ENCODE measurements around the gene YAF2.
A peak's percentile ranks its signal among the peaks of the same experiment; 100 is the strongest.
"Not testable (repeated sequence)": the region's sequence is repeated elsewhere in the genome, so short reads cannot be mapped to it uniquely, and the experiment has no call there.

The YAF2 gene

DNA sequence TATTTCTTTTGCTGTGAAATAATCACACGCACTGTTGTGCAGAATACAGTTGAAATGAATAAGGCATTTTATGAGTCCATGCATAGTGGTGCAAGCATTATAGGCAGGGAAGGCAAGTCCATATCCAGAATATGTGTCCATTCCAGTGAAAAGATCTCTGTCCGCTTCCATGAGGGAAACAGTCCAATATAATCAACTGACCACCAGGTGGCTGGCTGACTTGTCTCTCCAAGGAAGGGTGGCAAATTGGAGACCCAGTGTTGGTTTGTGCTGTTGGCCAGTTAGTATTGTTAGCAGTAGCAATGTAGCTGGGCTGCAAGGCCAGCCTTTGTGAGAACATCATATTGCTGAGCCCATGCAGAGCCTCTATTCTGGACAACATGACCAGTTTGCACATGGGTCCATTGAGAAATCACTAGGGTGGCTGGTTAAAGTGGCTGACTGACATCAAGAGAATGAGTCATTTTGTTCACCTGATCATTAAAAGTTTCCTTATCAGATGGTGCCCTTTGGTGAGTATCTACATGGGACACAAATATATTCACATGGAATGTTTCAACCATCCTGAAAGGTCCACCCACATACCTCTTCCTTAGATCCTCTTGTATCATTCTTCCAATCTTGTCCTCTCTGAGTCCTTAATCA, 17.3 kb upstream of the YAF2 start:
- no peak for DNase-seq (ENCODE audit: low spot score)

DNA sequence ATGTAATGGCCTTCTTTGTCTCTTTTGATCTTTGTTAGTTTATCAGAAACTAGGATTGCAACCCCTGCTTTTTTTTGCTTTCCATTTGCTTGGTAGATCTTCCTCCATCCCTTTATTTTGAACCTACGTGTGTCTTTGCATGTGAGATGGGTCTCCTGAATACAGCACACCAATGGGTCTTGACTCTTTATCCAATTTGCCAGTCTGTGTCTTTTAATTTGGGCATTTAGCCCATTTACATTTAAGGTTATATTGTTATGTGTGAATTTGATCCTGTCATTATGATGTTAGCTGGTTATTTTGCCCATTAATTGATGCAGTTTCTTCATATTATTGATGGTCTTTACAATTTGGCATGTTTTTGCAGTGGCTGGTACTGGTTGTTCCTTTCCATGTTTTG, 14.6 kb upstream of the YAF2 start:
- DNase-seq (ENCODE audit: low spot score), result not testable (repeated sequence)

- DNase-seq (ENCODE audit: low spot score), result not testable (repeated sequence)
Observed at GRCh38 chr12:42249033-42249432, 11.0 kb upstream of the YAF2 start.

- no peak for DNase-seq (ENCODE audit: low spot score)
Observed at GRCh38 chr12:42240131-42240750, 2.2 kb upstream of the YAF2 start.

DNA sequence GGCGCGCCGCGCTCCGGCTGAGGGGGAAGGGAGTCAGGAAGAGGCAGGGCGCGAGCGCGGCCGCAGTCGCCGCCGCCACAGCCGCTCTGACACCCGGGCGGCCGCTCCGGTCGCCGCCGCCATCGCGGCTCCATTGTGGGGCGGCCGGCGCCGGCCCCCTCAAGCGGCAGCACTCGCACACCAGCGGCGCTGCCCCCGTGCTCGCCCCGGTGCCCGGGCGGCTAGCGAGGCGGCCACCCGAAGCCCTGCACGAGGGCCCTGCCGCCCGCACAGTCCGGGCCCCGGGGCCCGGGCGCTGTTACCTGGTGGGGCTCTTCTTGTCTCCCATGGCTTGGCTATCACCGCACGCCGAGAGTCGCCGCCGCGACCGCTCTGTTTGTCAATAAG, 202 bp downstream of the YAF2 start:
- DNase-seq (ENCODE audit: low spot score), result no peak

GRCh38 chr12:42237052-42237852, 796 bp downstream of the YAF2 start:
- peak; percentile 66 for DNase-seq (ENCODE audit: low spot score)

GRCh38 chr12:42236017-42236416, 2.0 kb downstream of the YAF2 start:
- no peak for DNase-seq (ENCODE audit: low spot score)

GRCh38 chr12:42235426-42235825, 2.6 kb downstream of the YAF2 start:
- DNase-seq (ENCODE audit: low spot score), result no peak

DNA sequence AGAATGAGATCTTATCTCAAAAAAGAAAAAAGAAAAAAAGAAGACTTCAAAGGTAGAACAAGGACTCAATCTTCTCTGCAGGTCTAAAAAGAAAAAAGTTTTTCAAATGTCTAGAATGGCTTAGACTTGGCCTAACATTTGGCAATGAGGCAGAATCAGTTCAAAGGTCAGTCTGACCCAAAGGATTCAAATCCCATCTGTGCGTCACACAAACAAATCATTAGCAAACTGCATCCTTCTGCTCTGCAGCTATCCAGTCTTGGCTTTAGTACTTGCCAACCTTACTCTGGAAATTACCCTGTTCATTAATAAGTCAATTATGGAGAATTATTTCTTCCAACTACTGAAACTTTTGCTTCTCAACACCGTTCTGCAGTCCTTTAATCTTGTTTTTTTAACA, 3.1 kb downstream of the YAF2 start:
- no peak for DNase-seq (ENCODE audit: low spot score)

GRCh38 chr12:42227525-42227924, 10.5 kb downstream of the YAF2 start:
- not testable (repeated sequence) for DNase-seq (ENCODE audit: low spot score)

DNA sequence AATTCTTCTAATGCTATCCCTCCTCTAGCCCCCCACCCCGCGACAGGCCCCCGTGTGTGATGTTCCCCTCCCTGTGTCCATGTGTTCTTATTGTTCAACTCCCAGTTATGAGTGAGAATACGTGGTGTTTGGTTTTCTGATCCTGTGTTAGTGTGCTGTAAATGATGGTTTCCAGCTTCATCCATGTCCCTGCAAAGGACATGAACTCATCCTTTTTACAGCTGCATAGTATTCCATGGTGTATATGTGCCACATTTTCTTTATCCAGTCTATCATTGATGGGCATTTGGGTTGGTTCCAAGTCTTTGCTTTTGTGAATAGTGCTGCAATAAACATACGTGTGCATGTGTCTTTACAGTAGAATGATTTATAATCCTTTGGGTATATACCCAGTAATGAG, 13.5 kb downstream of the YAF2 start:
- not testable (repeated sequence) for DNase-seq (ENCODE audit: low spot score)

- DNase-seq (ENCODE audit: low spot score), result no peak
Observed at GRCh38 chr12:42222724-42223123, 15.3 kb downstream of the YAF2 start.

- peak; percentile 22 for DNase-seq (ENCODE audit: low spot score)
Observed at GRCh38 chr12:42221726-42222125, 16.3 kb downstream of the YAF2 start.

DNA sequence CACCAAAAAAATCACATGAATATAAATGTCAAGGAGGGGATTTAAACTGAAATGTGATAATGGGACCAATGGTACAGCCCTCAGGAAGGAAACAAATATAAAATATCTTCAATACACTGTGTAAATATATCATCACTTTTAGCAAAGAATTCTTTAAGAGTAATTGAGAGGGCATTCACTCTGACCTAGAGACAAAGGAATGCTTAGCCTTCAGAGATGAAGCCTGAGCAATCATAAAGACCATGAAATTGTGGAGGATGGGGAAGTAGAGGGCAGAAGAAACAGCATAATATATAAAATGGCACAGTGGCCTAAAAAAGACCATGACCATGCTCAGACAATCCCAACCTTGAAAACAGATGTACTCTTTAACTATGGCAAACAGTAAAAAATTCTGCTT, 20.4 kb downstream of the YAF2 start:
- DNase-seq (ENCODE audit: low spot score), result no peak

DNA sequence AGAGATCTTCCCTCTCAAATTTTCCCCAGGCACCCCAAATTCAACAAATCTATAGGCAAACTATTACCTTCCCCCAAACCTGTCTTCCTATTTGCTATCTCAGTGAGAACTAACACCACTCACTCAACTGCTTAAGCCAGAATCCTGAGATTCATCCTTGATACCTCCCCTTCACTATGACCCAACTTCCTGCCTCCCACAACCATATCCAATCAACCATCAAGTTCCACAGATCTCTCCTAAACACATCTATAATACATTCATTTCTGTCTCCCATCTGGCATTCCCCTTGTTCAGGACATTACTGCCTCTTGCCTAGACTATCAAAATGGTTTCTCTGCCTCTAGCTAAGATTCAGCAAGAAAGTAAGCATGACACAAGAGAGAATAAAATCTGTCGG, 21.3 kb downstream of the YAF2 start:
- no peak for DNase-seq (ENCODE audit: low spot score)

- DNase-seq (ENCODE audit: low spot score), result not testable (repeated sequence)
Observed at GRCh38 chr12:42215759-42216158, 22.3 kb downstream of the YAF2 start.

GRCh38 chr12:42213954-42214426, 24.1 kb downstream of the YAF2 start:
- DNase-seq (ENCODE audit: low spot score), result no peak

- DNase-seq (ENCODE audit: low spot score), result no peak
Observed at GRCh38 chr12:42213023-42213422, 25.0 kb downstream of the YAF2 start.

DNA sequence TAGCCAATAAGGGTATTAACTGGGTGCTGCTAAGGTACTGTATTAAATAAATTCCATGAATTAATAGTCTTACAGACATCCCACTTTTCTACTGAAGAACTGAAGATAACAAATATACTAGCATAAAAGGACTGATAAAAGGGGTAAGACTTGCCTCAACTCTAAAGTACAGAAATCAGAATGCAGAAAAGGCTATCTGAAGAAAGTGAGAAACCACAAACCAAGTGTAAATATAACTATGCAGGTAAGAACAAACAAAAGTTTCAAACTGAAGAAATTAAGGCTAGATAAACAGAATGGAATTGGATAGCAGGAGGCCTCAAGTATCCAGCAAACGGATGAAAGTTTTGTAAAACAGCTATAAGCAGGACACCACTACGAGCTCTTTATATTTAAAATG, 29.5 kb downstream of the YAF2 start:
- DNase-seq (ENCODE audit: low spot score), result no peak

- no peak for DNase-seq (ENCODE audit: low spot score)
Observed at GRCh38 chr12:42204819-42205218, 33.2 kb downstream of the YAF2 start.

GRCh38 chr12:42204362-42204761, 33.7 kb downstream of the YAF2 start:
- no peak for DNase-seq (ENCODE audit: low spot score)

DNA sequence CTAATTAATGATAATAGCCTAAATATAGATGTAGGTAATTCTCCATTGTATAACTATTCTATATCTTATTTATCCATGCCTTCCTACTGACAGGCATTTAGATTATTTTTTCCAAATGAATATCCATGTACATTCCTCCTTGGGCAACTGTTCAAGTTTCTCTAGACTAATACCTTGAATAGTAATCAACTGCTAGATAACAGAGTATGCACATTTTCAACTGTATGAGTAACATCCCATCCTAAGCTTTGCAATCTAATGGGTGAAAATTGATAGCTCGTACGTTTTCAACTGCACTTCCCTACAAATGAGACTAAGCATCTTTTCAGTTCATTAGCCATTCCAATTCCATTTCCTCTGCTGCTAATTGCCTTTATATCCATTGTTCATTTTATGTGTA, 37.0 kb downstream of the YAF2 start:
- no peak for DNase-seq (ENCODE audit: low spot score)

DNA sequence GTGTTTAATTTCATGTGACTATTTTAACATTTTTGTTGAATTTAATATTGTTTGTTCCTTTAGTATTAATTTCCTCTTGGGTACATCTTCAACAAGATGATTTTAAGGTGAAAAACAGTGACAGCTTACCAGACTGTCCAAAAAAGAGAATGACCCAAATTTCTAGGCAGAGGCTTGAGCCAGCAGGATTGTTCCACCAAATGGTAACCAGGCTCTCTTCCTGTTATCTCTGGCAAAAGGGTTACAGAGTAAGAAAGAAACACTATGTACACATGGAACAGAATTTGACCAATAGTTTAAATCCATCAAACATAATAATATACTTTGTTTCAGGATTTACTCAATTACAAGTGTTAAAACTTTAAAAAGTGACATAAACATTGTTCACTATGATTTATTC, 39.0 kb downstream of the YAF2 start:
- no peak for DNase-seq (ENCODE audit: low spot score)
